Sigmoid colon (tissue), 7 donors: ENCODE results near the gene LRRC28. TPM values are rescaled to one million over a fixed set of nuclear protein-coding genes. Genes with fewer than 3 reads are reported as not detected.

ENCODE experiments used
- DNase-seq: peaks from one replicate; pipeline ENCODE4 v3.0.0-alpha.2; 2019
- H3K27ac ChIP-seq, 4 donors: fragments of 200-600 bp; sonication (generic); one replicate each; pipeline ENCODE4 v1.5.1; 2016 to 2019; ENCODE audit warnings: mild to moderate bottlenecking in 1 of 4
- H3K27me3 ChIP-seq, 3 donors: fragments of 200-600 bp; sonication (generic); one replicate each; pipeline ENCODE4 v1.5.1; 2019; ENCODE audit warnings: mild to moderate bottlenecking in 1 of 3
- H3K36me3 ChIP-seq, 4 donors: fragments of 200-600 bp; sonication (generic); one replicate each; pipeline ENCODE4 v1.5.1; 2016 to 2019
- H3K4me1 ChIP-seq, 4 donors: fragments of 200-600 bp; sonication (generic); one replicate each; pipeline ENCODE4 v1.5.1; 2017 to 2019
- H3K4me3 ChIP-seq, 4 donors: fragments of 200-600 bp; sonication (generic); one replicate each; pipeline ENCODE4 v1.5.1; 2017 to 2019; ENCODE audit warnings: mild to moderate bottlenecking in 2 of 4, moderate library complexity in 1 of 4
- H3K9me3 ChIP-seq, 4 donors: fragments of 200-600 bp in 3 of 4; sonication (generic) in 3 of 4; one replicate each; pipeline versions ENCODE4 v1.5.1 to v1.6.1; 2013 to 2019
- CTCF ChIP-seq, 4 experiments: fragments of 450-650 bp in 3 of 4; fragments of 200-600 bp in 1 of 4; IDR thresholded peaks; one replicate each; pipeline ENCODE4 v1.5.1; 2016 to 2019; ENCODE audit warnings: antibody characterized with exemption in 4 of 4, mild to moderate bottlenecking in 3 of 4, moderate library complexity in 2 of 4
- EP300 ChIP-seq, 4 donors: sonication (generic); formaldehyde crosslinking; IDR thresholded peaks; one replicate each; pipeline ENCODE4 v1.6.1; 2017; ENCODE audit warnings: antibody characterized with exemption in 4 of 4
- POLR2A ChIP-seq, 2 donors: fragments of 450-650 bp; IDR thresholded peaks; one replicate each; pipeline ENCODE4 v1.6.1; 2016; ENCODE audit warnings: antibody characterized with exemption in 2 of 2, mild to moderate bottlenecking in 2 of 2, moderate library complexity in 2 of 2
- POLR2AphosphoS5 ChIP-seq, 4 donors: sonication (generic); formaldehyde crosslinking; IDR thresholded peaks; one replicate each; pipeline ENCODE4 v1.6.1; 2017; ENCODE audit warnings: antibody characterized with exemption in 4 of 4
- WGBS, 2 donors: extraction: QIAGEN DNeasy Blood & Tissue Kit; methylation state at CpG; one replicate each; pipeline ENCODE4 v1.1.7; 2013; 5-methylcytosine and 5-hydroxymethylcytosine counted together
- intact Hi-C: fragments of 100-400 bp; cut with DNase I; formaldehyde crosslinking; loops from one replicate; pipeline ENCODE4 v1.15.1; 2023
- polyA plus RNA-seq, 3 donors: library from polyadenylated mRNA; stranded (reverse); fragments of 200-250 nt; gene quantifications; one replicate each; pipeline ENCODE4 v1.2.3, GENCODE V29; 2013
- total RNA-seq, 4 donors: library from RNA; depleted of rRNA; stranded (reverse); fragments of >200 nt; gene quantifications; one replicate each; pipeline ENCODE4 v1.1.0, GENCODE V29; 2016
- donor health status: healthy with polysubstance abuse.
- donor health status: Bipolar disorder and iron deficiency.
- donor health status: healthy.

Gene LRRC28
- total and polyA plus RNA-seq, 7 donors = 13.6 to 52.3 (median 24.4) TPM

- no peak overlapping the region for H3K4me3 ChIP-seq
- H3K27me3 ChIP-seq = no peaks in the 10 kb centered on the region
- peak; percentile 27 for DNase-seq
- no peaks in the 10 kb centered on the region for H3K9me3 ChIP-seq
- WGBS, 2 donors = 91 to 92% methylated on average over 5 of the region's 5 CpGs
- TF ChIP-seq POLR2A (IDR thresholded peaks at IDR 0.05) = no peak
- no peak for TF ChIP-seq EP300 (IDR thresholded peaks at IDR 0.05)
- no peak for TF ChIP-seq CTCF (IDR thresholded peaks at IDR 0.05)
- no peak for TF ChIP-seq POLR2AphosphoS5 (IDR thresholded peaks at IDR 0.05)
- no peak overlapping the region for H3K27ac ChIP-seq
- no peaks in the 10 kb centered on the region for H3K36me3 ChIP-seq
- peaks cover 0 to 29% (median 14%) of the 10 kb centered on the region in 4 donors for H3K4me1 ChIP-seq
- intact Hi-C loops = no loop called here
Measured at GRCh38 chr15:99429681-99430081, 178.4 kb downstream of the LRRC28 start.

GRCh38 chr15:99430881-99431401, 179.7 kb downstream of the LRRC28 start:
- DNase-seq = peak; percentile 38

GRCh38 chr15:99431661-99432091, 180.4 kb downstream of the LRRC28 start:
- no peak for TF ChIP-seq EP300 (IDR thresholded peaks at IDR 0.05)
- TF ChIP-seq CTCF (IDR thresholded peaks at IDR 0.05) = no peak
- DNase-seq = peak; percentile 50
- 93 to 96% methylated on average over 13 of the region's 13 CpGs for WGBS, 2 donors

More at GRCh38 chr15:99430881-99431401, 179.7 kb downstream of the LRRC28 start:
- Histone ChIP-seq H3K27ac (no peak overlapping the region), H3K27me3 (no peaks in the 10 kb centered on the region), H3K4me3 (no peak overlapping the region), H3K4me1 (peaks cover 0 to 24% (median 10%) of the 10 kb centered on the region in 4 donors), H3K36me3 (no peaks in the 10 kb centered on the region), H3K9me3 (no peaks in the 10 kb centered on the region)
- TF ChIP-seq POLR2AphosphoS5 (IDR thresholded peaks at IDR 0.05) (no peak), POLR2A (IDR thresholded peaks at IDR 0.05) (no peak), EP300 (IDR thresholded peaks at IDR 0.05) (no peak), CTCF (IDR thresholded peaks at IDR 0.05) (no peak)
- 86 to 90% methylated on average over 22 of the region's 22 CpGs for WGBS, 2 donors
- intact Hi-C loops = no loop called here

GRCh38 chr15:99432271-99433025, 181.2 kb downstream of the LRRC28 start:
- WGBS, 2 donors = 92 to 93% methylated on average over 15 of the region's 15 CpGs
- Histone ChIP-seq H3K27me3 (no peaks in the 10 kb centered on the region), H3K36me3 (no peaks in the 10 kb centered on the region), H3K9me3 (no peaks in the 10 kb centered on the region), H3K4me1 (peaks cover 0 to 25% (median 12%) of the 10 kb centered on the region in 4 donors), H3K27ac (no peak overlapping the region), H3K4me3 (no peak overlapping the region)
- TF ChIP-seq POLR2AphosphoS5 (IDR thresholded peaks at IDR 0.05) (no peak), CTCF (IDR thresholded peaks at IDR 0.05) (no peak), EP300 (IDR thresholded peaks at IDR 0.05) (no peak), POLR2A (IDR thresholded peaks at IDR 0.05) (no peak)
- intact Hi-C loops = no loop called here
- peak; percentile 48 for DNase-seq

More at GRCh38 chr15:99431661-99432091, 180.4 kb downstream of the LRRC28 start:
- peaks cover 0 to 25% (median 11%) of the 10 kb centered on the region in 4 donors for H3K4me1 ChIP-seq
- H3K9me3 ChIP-seq = no peaks in the 10 kb centered on the region
- no peak overlapping the region for H3K27ac ChIP-seq
- intact Hi-C loops = no loop called here
- no peak overlapping the region for H3K4me3 ChIP-seq
- H3K36me3 ChIP-seq = no peaks in the 10 kb centered on the region
- H3K27me3 ChIP-seq = no peaks in the 10 kb centered on the region
